ENCODE results near the gene VPS13C.

VPS13C gene

DNA sequence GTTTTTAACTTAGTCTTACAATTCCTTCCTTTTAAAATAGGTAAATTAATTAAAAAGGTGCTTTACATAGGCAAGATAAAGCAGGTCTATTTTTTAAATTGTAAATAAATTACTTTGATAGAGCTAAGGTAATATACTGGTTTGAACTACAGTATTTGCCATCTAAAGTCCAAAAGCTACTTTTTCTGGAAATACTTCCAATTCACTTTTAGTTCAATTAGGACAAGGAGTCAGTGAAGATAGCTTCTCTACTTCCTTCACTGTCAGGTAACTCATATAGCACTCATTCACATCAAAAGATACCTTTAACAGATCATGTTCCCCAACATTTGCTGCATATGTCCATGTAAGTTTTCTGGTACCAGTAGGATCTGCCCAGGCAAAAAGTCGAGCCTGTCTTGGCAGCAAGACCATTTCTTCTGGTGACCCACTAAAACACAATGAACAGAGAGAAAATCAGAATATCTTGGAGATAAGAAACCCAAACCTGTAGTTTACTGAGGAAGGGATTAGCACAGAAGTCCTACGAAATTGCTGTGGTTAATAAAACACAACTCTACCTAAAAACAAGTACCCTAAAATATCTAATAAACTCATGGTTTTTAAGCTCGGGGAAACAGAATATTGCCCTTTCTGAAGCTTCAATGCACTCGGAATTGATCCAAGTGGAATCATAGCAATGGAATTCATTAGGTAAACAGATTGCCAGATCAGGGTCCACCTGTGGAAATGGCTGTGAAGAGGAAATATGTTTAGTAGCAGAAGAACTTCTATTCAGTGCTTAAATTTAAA lies 153.1 kb downstream of the VPS13C start:
- Histone ChIP-seq H3K4me1 (ENCODE audit: control insufficient read depth, insufficient read depth, low read length, poor library complexity, severe bottlenecking) (no peaks in the 10 kb centered on the region), H3K4me3 (ENCODE audit: extremely low read depth, insufficient read depth, low read length, poor library complexity, severe bottlenecking) (no peak overlapping the region), H3K27ac (ENCODE audit: low read depth, low read length, severe bottlenecking) (no peak overlapping the region), H3K36me3 (ENCODE audit: control insufficient read depth, insufficient read depth, low read length) (peaks cover 5% of the 10 kb centered on the region), H3K9me3 (ENCODE audit: control insufficient read depth, low read length) (no peaks in the 10 kb centered on the region)
- 79 to 83% methylated on average over 2 to 3 of the region's 4 CpGs for WGBS, 2 experiments (ENCODE audit: insufficient coverage in 2 of 2)

DNA sequence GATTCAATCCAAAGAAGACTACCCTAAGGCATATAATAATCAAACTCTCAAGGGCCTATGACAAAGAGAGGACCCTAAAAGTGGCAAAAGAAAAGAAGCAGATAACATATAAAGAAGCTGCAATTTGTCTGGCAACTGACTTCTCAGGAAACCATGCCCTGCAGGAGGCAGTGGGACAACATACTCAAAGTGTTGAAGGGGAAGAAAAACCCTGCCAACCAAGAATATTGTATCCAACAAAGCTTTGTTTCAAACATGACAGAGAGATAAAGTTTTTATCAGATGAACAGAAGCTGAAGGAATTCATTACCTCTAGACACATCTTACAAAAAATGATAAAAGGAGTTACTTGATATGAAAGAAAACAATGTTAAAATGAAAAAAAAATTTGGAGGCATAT lies 167.1 kb downstream of the VPS13C start:
- Histone ChIP-seq H3K27ac (ENCODE audit: low read depth, low read length, severe bottlenecking) (no peak overlapping the region), H3K4me1 (ENCODE audit: control insufficient read depth, insufficient read depth, low read length, poor library complexity, severe bottlenecking) (no peaks in the 10 kb centered on the region)

GRCh38 chr15:61892140-61892539 lies 168.1 kb downstream of the VPS13C start:
- H3K4me1 ChIP-seq (ENCODE audit: control insufficient read depth, insufficient read depth, low read length, poor library complexity, severe bottlenecking), result no peaks in the 10 kb centered on the region
- peaks cover 5% of the 10 kb centered on the region for H3K36me3 ChIP-seq (ENCODE audit: control insufficient read depth, insufficient read depth, low read length)
- WGBS, 2 experiments (ENCODE audit: insufficient coverage in 2 of 2), result 55 to 63% methylated on average over 1 of the region's 1 CpG
- no peak overlapping the region for H3K27ac ChIP-seq (ENCODE audit: low read depth, low read length, severe bottlenecking)
- peaks cover 10% of the 10 kb centered on the region for H3K9me3 ChIP-seq (ENCODE audit: control insufficient read depth, low read length)
- no peak overlapping the region for H3K4me3 ChIP-seq (ENCODE audit: extremely low read depth, insufficient read depth, low read length, poor library complexity, severe bottlenecking)

More for the DNA sequence above, 167.1 kb downstream of the VPS13C start:
- H3K36me3 ChIP-seq (ENCODE audit: control insufficient read depth, insufficient read depth, low read length), result peaks cover 5% of the 10 kb centered on the region
- H3K9me3 ChIP-seq (ENCODE audit: control insufficient read depth, low read length), result peaks cover 10% of the 10 kb centered on the region
- no peak overlapping the region for H3K4me3 ChIP-seq (ENCODE audit: extremely low read depth, insufficient read depth, low read length, poor library complexity, severe bottlenecking)

DNA sequence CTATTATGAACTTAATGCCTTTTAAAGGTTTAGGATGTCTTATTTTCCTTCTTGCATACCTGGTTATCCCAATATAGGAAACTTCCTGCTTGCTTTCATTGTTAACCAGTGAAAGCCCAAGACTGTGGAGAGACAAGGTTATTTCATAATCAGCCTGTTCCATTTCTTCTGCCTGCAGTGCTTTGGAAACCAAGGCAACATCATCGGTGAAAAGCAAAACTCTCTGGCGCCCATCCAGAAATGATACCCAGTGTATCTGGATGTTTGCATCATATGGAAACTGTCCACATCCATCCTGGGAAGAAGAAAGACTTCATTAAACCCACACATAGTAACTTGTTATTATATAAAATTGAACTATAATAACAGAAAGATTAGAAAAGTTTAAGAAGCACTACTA lies 170.1 kb downstream of the VPS13C start:
- Histone ChIP-seq H3K36me3 (ENCODE audit: control insufficient read depth, insufficient read depth, low read length) (peaks cover 5% of the 10 kb centered on the region), H3K4me3 (ENCODE audit: extremely low read depth, insufficient read depth, low read length, poor library complexity, severe bottlenecking) (no peak overlapping the region), H3K4me1 (ENCODE audit: control insufficient read depth, insufficient read depth, low read length, poor library complexity, severe bottlenecking) (no peaks in the 10 kb centered on the region), H3K9me3 (ENCODE audit: control insufficient read depth, low read length) (peaks cover 10% of the 10 kb centered on the region), H3K27ac (ENCODE audit: low read depth, low read length, severe bottlenecking) (no peak overlapping the region)
- 80% methylated on average over 1 of the region's 2 CpGs; no CpG with 5 or more reads in 1 of the 2 experiments for WGBS, 2 experiments (ENCODE audit: insufficient coverage in 2 of 2)

DNA sequence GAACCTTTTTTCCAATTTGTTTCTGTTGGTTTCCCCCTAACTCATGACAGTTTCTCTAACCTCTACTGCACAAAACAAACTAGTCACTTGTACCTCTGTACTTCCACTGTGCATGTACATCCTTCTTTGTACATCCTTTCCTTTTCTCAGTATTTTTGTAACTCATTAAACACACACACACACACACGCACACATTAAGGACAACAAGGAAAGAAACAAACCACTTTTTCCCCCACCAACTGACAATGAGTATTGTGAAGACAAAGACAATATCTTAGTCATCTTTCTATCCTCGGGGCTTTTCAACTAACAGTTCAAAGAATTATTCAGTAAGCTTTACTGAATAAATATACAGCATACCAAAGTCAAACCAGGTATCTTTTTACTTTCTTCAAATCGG lies 170.5 kb downstream of the VPS13C start:
- Histone ChIP-seq H3K9me3 (ENCODE audit: control insufficient read depth, low read length) (peaks cover 10% of the 10 kb centered on the region), H3K36me3 (ENCODE audit: control insufficient read depth, insufficient read depth, low read length) (peaks cover 5% of the 10 kb centered on the region), H3K4me1 (ENCODE audit: control insufficient read depth, insufficient read depth, low read length, poor library complexity, severe bottlenecking) (no peaks in the 10 kb centered on the region), H3K27ac (ENCODE audit: low read depth, low read length, severe bottlenecking) (no peak overlapping the region), H3K4me3 (ENCODE audit: extremely low read depth, insufficient read depth, low read length, poor library complexity, severe bottlenecking) (no peak overlapping the region)
- WGBS, 2 experiments (ENCODE audit: insufficient coverage in 2 of 2), result 67% methylated on average over 1 of the region's 3 CpGs

- WGBS, 2 experiments (ENCODE audit: insufficient coverage in 2 of 2), result 80% methylated on average over 1 of the region's 5 CpGs; no CpG with 5 or more reads in 1 of the 2 experiments
These were observed 172.0 kb downstream of the VPS13C start for GRCh38 chr15:61888074-61888780.

GRCh38 chr15:61880084-61880483 lies 180.2 kb downstream of the VPS13C start:
- H3K9me3 ChIP-seq (ENCODE audit: control insufficient read depth, low read length), result no peaks in the 10 kb centered on the region
- no peak overlapping the region for H3K27ac ChIP-seq (ENCODE audit: low read depth, low read length, severe bottlenecking)
- no peak overlapping the region for H3K4me3 ChIP-seq (ENCODE audit: extremely low read depth, insufficient read depth, low read length, poor library complexity, severe bottlenecking)
- whole genome bisulfite sequencing, 2 experiments (ENCODE audit: insufficient coverage in 2 of 2), result 82% methylated on average over 5 of the region's 5 CpGs; no CpG with 5 or more reads in 1 of the 2 experiments
- no peaks in the 10 kb centered on the region for H3K36me3 ChIP-seq (ENCODE audit: control insufficient read depth, insufficient read depth, low read length)
- no peaks in the 10 kb centered on the region for H3K4me1 ChIP-seq (ENCODE audit: control insufficient read depth, insufficient read depth, low read length, poor library complexity, severe bottlenecking)

More at GRCh38 chr15:61888074-61888780, 172.0 kb downstream of the VPS13C start:
- H3K27ac ChIP-seq (ENCODE audit: low read depth, low read length, severe bottlenecking), result no peak overlapping the region
- H3K4me3 ChIP-seq (ENCODE audit: extremely low read depth, insufficient read depth, low read length, poor library complexity, severe bottlenecking), result no peak overlapping the region
- H3K9me3 ChIP-seq (ENCODE audit: control insufficient read depth, low read length), result peaks cover 9% of the 10 kb centered on the region
- H3K36me3 ChIP-seq (ENCODE audit: control insufficient read depth, insufficient read depth, low read length), result peaks cover 5% of the 10 kb centered on the region
- H3K4me1 ChIP-seq (ENCODE audit: control insufficient read depth, insufficient read depth, low read length, poor library complexity, severe bottlenecking), result no peaks in the 10 kb centered on the region

DNA sequence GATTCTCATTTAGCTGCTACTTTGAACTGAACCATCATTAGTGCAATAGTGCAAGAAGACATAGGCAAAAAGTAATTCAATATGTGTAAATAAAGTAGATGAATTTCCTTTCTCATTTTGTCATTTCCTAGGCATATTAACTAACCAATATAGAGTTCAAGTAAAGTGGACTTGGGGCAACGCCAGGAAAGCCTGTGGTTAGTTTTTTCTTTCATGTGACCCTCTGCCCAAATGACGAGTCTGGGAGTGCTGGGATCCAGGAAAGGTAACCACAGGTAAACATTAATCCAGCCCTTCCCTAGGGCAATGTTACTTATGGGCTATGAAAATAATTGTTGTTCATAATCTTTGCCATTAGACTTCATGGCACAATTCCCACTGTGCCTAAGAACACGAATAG lies 181.0 kb downstream of the VPS13C start:
- Histone ChIP-seq H3K27ac (ENCODE audit: low read depth, low read length, severe bottlenecking) (no peak overlapping the region), H3K9me3 (ENCODE audit: control insufficient read depth, low read length) (no peaks in the 10 kb centered on the region)
- no CpG with 5 or more reads among the region's 3 CpGs for WGBS, 2 experiments (ENCODE audit: insufficient coverage in 2 of 2)

DNA sequence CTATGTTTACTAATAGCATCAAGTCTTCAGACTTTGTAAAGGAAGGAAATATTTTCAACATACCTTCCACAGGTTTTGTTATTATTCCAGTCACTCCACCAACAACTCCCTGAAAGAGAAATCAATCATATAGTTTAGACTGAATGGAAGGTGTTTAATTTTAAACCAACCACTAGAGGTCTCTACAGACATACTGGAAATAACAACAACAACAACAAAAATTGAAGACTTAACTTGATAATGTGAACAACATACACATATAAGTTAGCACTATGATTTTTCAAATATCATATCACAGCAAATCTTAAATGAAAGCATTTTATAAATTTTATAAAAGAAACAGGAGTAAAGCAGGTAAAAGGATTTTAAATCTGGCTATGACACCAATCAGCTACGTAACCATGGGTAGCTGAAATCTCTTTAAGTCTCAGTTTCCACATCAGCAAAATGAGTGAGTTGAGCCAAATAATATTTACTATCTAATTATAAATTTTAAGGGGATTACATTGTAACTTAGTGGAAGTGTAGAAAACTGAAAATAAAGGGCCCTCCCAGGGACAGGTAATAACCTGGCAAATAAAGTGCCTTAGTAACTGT lies 188.2 kb downstream of the VPS13C start:
- no CpG with 5 or more reads among the region's 1 CpG for WGBS, 2 experiments (ENCODE audit: insufficient coverage in 2 of 2)
- no peak overlapping the region for H3K4me3 ChIP-seq (ENCODE audit: extremely low read depth, insufficient read depth, low read length, poor library complexity, severe bottlenecking)
- no peaks in the 10 kb centered on the region for H3K36me3 ChIP-seq (ENCODE audit: control insufficient read depth, insufficient read depth, low read length)
- H3K9me3 ChIP-seq (ENCODE audit: control insufficient read depth, low read length), result no peaks in the 10 kb centered on the region
- H3K4me1 ChIP-seq (ENCODE audit: control insufficient read depth, insufficient read depth, low read length, poor library complexity, severe bottlenecking), result no peaks in the 10 kb centered on the region
- no peak overlapping the region for H3K27ac ChIP-seq (ENCODE audit: low read depth, low read length, severe bottlenecking)

More for the DNA sequence above, 181.0 kb downstream of the VPS13C start:
- H3K4me3 ChIP-seq (ENCODE audit: extremely low read depth, insufficient read depth, low read length, poor library complexity, severe bottlenecking), result no peak overlapping the region
- H3K36me3 ChIP-seq (ENCODE audit: control insufficient read depth, insufficient read depth, low read length), result no peaks in the 10 kb centered on the region
- no peaks in the 10 kb centered on the region for H3K4me1 ChIP-seq (ENCODE audit: control insufficient read depth, insufficient read depth, low read length, poor library complexity, severe bottlenecking)

DNA sequence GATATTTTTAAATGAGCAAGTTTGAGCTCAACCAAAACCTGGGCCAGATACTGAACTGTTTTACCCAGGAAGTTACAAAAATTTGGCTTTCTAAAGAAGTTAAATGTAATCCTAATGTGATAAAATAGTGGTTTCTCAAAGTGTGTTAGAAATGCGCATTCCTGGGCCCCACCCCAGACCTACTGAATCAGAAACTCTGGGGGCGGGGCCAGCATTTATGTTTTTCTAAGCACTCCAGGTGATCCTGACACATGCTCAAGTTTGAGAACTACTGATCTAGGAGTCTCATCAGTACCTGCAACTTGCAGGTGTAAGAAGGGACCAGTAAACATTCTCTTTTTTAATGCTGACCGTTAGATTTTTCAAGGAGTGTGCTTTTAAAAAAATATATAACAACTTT lies 190.6 kb downstream of the VPS13C start:
- Histone ChIP-seq H3K27ac (ENCODE audit: low read depth, low read length, severe bottlenecking) (no peak overlapping the region), H3K4me3 (ENCODE audit: extremely low read depth, insufficient read depth, low read length, poor library complexity, severe bottlenecking) (no peak overlapping the region), H3K9me3 (ENCODE audit: control insufficient read depth, low read length) (no peaks in the 10 kb centered on the region), H3K4me1 (ENCODE audit: control insufficient read depth, insufficient read depth, low read length, poor library complexity, severe bottlenecking) (no peaks in the 10 kb centered on the region), H3K36me3 (ENCODE audit: control insufficient read depth, insufficient read depth, low read length) (no peaks in the 10 kb centered on the region)
- 92 to 100% methylated on average over 1 to 2 of the region's 3 CpGs for WGBS, 2 experiments (ENCODE audit: insufficient coverage in 2 of 2)
